Omental fat pad (tissue), 4 donors: ENCODE data around the gene LTB4R. TPM values are rescaled to one million over a fixed set of nuclear protein-coding genes. Genes with fewer than 3 reads are reported as not detected.
"Not testable (repeated sequence)": the region's sequence is repeated elsewhere in the genome, so short reads cannot be mapped to it uniquely, and the experiment has no call there.

Source experiments
- ATAC-seq: fragments of 150-250 bp; one replicate; pipeline ENCODE4 v1.9.1; 2016; ENCODE audit warnings: mild to moderate bottlenecking, moderate library complexity; ENCODE audit not compliant: low FRiP score
- DNase-seq: peaks from one replicate; pipeline ENCODE4 v3.0.0-alpha.2; 2019; ENCODE audit warnings: low spot score
- total RNA-seq, 4 donors: library from RNA; depleted of rRNA; stranded (reverse); fragments of >200 nt; gene quantifications; one replicate each; pipeline ENCODE4 v1.1.0, GENCODE V29; 2016
- TF ChIP-seq, protein P1 (sequence below), 3 donors: fragments of 450-650 bp; IDR thresholded peaks; one replicate each; pipeline ENCODE4 v1.5.1; 2016 to 2017; ENCODE audit warnings: antibody characterized with exemption in 3 of 3, mild to moderate bottlenecking in 3 of 3, moderate library complexity in 2 of 3

The LTB4R gene
- total RNA-seq, 4 donors from 2014 or later: 5.0 to 16.7 (median 12.6) TPM

DNA sequence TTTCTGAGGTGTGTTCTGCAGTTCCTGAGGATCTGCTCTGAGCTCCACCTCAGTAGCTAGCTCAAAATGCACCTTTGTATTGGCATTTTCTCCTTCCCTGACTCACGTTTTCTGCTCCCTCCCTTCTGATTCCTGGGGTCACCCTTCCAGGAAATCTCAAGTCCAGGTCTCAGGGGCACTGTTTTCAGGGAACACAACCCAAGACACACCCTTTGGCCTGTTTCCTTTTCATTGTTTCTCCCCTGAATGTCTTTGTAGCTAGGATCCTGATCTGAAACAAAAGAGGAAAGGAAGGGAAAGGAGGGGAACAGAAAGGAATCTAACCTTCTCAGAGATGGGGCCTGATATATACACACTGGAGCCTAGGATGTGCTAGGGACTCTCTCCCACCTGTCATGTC lies 35.8 kb downstream of the LTB4R start:
- no peak for DNase-seq
- TF ChIP-seq, protein P1, sequence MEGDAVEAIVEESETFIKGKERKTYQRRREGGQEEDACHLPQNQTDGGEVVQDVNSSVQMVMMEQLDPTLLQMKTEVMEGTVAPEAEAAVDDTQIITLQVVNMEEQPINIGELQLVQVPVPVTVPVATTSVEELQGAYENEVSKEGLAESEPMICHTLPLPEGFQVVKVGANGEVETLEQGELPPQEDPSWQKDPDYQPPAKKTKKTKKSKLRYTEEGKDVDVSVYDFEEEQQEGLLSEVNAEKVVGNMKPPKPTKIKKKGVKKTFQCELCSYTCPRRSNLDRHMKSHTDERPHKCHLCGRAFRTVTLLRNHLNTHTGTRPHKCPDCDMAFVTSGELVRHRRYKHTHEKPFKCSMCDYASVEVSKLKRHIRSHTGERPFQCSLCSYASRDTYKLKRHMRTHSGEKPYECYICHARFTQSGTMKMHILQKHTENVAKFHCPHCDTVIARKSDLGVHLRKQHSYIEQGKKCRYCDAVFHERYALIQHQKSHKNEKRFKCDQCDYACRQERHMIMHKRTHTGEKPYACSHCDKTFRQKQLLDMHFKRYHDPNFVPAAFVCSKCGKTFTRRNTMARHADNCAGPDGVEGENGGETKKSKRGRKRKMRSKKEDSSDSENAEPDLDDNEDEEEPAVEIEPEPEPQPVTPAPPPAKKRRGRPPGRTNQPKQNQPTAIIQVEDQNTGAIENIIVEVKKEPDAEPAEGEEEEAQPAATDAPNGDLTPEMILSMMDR (IDR thresholded peaks at IDR 0.05): no peak
- ATAC-seq: no peak

DNA sequence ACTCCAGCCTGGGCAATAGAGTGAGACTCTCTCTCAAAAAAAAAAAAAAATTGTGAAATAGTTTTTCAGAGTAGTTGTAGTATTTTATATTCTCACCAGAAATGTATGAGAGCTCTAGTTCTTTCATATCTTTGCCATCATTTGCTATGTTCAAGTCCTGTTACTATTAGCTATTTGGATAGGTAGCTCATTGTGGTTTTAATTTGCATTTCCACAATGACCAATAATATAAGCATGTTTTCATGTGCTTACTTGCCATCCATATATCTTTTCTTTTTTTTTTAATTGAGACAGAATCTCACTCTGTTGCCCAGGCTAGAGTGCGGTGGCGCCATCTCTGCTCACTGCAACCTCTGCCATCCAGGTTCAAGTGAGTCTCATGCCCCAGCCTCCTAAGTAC lies 36.9 kb downstream of the LTB4R start:
- ATAC-seq (no peak), DNase-seq (no peak)
- TF ChIP-seq, protein P1 (IDR thresholded peaks at IDR 0.05): no peak

DNA sequence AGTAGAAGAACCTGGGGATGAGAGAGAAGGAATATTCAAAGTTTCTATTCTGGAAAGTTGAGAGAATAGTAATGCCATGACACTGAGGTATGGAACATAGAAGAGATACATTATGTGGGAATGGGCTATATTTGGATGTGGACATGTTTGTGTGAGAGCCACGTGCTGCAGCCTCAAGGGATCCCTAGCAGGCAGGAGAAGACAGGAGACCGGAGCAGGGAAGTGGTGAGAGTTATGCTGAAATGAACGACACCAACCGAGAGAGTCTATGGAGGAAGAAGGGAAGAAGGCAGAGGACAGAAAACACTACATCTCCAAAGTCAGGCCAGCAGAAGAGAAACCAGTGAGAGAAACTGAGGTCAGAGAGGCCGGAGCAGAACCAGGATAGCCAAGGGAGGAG lies 38.4 kb downstream of the LTB4R start:
- TF ChIP-seq, protein P1 (IDR thresholded peaks at IDR 0.05): no peak
- no peak for ATAC-seq
- no peak for DNase-seq

DNA sequence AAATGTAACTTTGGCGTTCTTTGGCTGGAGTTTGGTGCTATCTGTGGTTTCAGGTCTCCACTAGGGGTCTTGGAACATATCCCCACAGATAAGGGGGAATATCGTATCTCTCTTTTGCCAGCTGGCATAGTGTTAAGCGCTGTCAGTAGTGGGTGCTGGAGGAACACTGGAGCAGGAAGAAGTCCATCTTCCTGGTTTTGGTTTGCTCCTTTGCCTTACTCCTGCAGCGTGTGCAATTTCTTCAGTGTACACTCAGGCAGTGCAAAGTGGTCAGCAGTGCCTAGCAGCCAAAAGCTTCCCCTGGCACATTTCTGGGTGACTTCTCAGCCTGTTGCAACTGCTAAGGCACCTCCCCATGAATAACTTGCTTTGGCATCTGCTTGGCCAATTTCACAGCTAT lies 40.2 kb downstream of the LTB4R start:
- ATAC-seq (peak; percentile 78), DNase-seq (no peak)
- TF ChIP-seq, protein P1 (IDR thresholded peaks at IDR 0.05): no peak

DNA sequence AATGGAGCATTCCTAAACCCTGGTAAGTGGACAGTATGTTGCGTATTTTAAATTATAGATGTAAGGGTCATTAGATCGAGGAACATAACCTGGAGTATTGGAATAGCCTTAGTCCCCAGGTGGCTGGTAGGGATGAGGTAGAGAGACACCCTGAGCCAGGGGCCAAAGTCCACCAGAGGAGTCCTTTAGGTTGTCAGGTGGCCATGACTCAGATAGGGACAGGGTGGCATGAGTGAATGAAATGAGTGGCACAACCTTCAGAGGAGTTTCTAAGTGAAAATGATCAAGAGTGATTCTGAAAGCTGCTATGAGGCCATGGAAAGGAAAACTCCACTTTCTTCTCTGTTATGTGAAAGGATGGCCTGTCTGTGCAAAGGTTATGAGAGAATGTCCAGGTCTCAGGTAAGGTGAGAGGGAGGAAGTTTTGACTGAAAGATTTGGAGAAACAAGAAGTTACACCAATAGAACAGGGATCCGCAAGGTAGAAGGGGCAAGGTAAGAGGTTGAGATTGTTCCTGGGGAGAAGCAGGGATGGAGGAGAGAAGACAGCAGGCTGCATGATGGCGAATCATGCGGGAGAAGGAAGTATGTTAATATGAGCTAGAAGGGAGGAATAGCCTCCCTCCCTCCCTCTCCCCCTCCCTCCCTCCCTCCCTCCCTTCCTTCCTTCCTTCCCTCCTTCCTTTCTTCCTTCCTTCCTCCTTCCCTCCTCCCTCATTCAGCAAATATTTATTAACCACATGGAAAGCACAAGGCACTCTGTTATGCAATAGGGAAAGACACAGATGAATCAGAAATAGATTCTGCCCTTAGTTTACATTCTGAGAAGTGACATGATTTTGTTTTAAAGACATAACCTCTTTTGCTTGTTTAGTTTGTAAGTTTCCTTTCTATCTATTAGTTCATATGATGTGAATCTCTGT lies 42.5 kb downstream of the LTB4R start:
- TF ChIP-seq, protein P1 (IDR thresholded peaks at IDR 0.05): no peak
- ATAC-seq (no peak), DNase-seq (no peak)

DNA sequence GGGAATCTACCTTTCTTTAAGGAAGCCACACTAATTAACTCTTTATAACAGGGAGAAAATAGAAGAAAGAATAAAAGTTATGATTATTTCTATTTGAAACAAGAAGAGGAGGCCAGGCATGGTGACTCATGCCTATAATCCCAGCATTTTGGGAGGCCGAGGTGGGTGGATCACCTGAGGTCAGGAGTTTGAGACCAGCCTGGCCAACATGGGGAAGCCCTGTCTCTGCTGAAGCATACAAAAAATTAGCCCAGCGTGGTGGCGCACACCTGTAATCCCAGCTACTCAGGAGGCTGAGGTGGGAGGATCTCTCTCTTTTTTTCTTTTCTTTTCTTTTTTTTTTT lies 43.2 kb downstream of the LTB4R start:
- DNase-seq, ATAC-seq: not testable (repeated sequence)

DNA sequence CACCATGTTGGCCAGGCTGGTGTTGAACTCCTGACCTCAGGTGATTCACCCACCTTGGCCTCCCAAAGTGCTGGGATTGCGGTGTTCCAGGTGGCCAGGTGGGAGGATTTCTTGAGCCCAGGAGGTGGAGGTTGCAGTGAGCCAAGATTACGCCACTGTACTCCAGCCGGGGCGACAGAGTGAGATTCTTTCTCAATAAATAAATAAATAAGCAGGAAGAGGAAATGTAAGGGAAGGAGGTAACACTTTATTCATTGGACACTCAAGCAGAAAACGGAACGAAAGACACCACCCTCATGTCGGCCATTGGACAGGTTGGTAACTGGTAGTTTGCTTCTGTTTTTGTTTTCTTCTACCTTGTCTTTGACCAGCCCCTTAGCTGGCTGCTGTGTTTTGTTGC lies 43.7 kb downstream of the LTB4R start:
- DNase-seq (no peak), ATAC-seq (no peak)
- TF ChIP-seq, protein P1 (IDR thresholded peaks at IDR 0.05): no peak
